Heart left ventricle (tissue), 16 donors: Measurements from ENCODE around the gene SIRT6. TPM values are rescaled to one million over a fixed set of nuclear protein-coding genes. Genes with fewer than 3 reads are reported as not detected.

Experiments used
- ATAC-seq, 4 donors: fragments of 200-7000 bp; cut with Tn5 transposase; one replicate each; pipeline ENCODE4 v1.9.1; 2020 to 2022; ENCODE audit warnings: moderate library complexity in 4 of 4, mild to moderate bottlenecking in 3 of 4, moderate number of reproducible peaks in 1 of 4
- DNase-seq, 5 donors: peaks; one replicate each; pipeline ENCODE4 v3.0.0-alpha.2; 2020
- H3K27ac ChIP-seq, 12 donors: fragments of 200-600 bp; sonication (generic) in 4 of 12; one replicate each; pipeline versions ENCODE4 v1.5.0 to v1.8.0; 2016 to 2022; ENCODE audit warnings: mild to moderate bottlenecking in 2 of 12
- H3K27me3 ChIP-seq, 9 donors: fragments of 200-600 bp; sonication (generic) in 2 of 9; one replicate each; pipeline versions ENCODE4 v1.5.1 to v1.8.0; 2016 to 2022; ENCODE audit warnings: mild to moderate bottlenecking in 3 of 9
- H3K36me3 ChIP-seq, 9 donors: fragments of 200-600 bp; sonication (generic) in 2 of 9; one replicate each; pipeline versions ENCODE4 v1.5.0 to v1.8.0; 2018 to 2022; ENCODE audit warnings: mild to moderate bottlenecking in 2 of 9
- H3K4me1 ChIP-seq, 12 donors: fragments of 200-600 bp; sonication (generic) in 4 of 12; one replicate each; pipeline versions ENCODE4 v1.5.0 to v1.8.0; 2016 to 2022; ENCODE audit warnings: mild to moderate bottlenecking in 3 of 12
- H3K4me3 ChIP-seq, 12 donors: fragments of 200-600 bp; sonication (generic) in 4 of 12; one replicate each; pipeline versions ENCODE4 v1.5.0 to v1.8.0; 2017 to 2022; ENCODE audit warnings: mild to moderate bottlenecking in 9 of 12, moderate library complexity in 4 of 12
- H3K9me3 ChIP-seq, 12 donors: fragments of 200-600 bp; sonication (generic) in 4 of 12; one replicate each; pipeline versions ENCODE4 v1.5.0 to v1.8.0; 2016 to 2022; ENCODE audit warnings: mild to moderate bottlenecking in 1 of 12
- CTCF ChIP-seq, 12 donors: fragments of 200-600 bp; sonication (generic) in 4 of 12; IDR thresholded peaks; one replicate each; pipeline versions ENCODE4 v1.5.0 to v1.8.0; 2018 to 2022; ENCODE audit warnings: antibody characterized with exemption in 12 of 12, mild to moderate bottlenecking in 5 of 12
- POLR2A ChIP-seq, 2 donors: fragments of 450-650 bp; IDR thresholded peaks; one replicate each; pipeline ENCODE4 v1.6.1; 2017; ENCODE audit warnings: antibody characterized with exemption in 2 of 2, mild to moderate bottlenecking in 2 of 2, moderate library complexity in 2 of 2
- WGBS, 4 donors: extraction: QIAGEN DNeasy Blood & Tissue Kit in 2 of 4; methylation state at CpG; one replicate each; pipeline versions ENCODE4 v1.1.5 to v1.1.7; 2013 to 2018; 5-methylcytosine and 5-hydroxymethylcytosine counted together
- intact Hi-C, 10 donors: fragments of 100-400 bp; cut with DNase I; formaldehyde crosslinking; loops; one replicate each; pipeline versions ENCODE4 v1.11.1 to v1.14.2; 2022
- polyA plus RNA-seq, 2 donors: library from polyadenylated mRNA; stranded (reverse); fragments of 200-250 nt; gene quantifications; one replicate each; pipeline ENCODE4 v1.2.3, GENCODE V29; 2013
- total RNA-seq, 9 donors: library from RNA; depleted of rRNA in 2 of 9; stranded (reverse); fragments of >200 nt in 2 of 9; fragmentation: NEBNext Ultra II Directional in 3 of 9; extraction: Animal tissue kit (Norgen Biotek cat#: 25700) in 3 of 9; gene quantifications; one replicate each; pipeline versions ENCODE4 v1.1.0 to v1.2.4, GENCODE V29; 2016 to 2023
- donor health status: ischemic (EF 13 %, LVEDD 7.1; RV severe dilation, severe dysfunction).
- donor health status: healthy with polysubstance abuse.
- donor health status: DM: no; HTN: yes; CAD: no.
- donor health status: DM: no; HTN: no; CAD: no.
- donor health status: ischemic (EF 25% LVEDD 6.9; RV normal size, moderate dysfunction).
- donor health status: ischemic (EF 25% LVEDD 5.7; RV mildly dilated, moderate dysfunction).
- donor health status: healthy.
- donor health status: DM: yes; HTN: yes; CAD: no.
- donor health status: ischemic (EF 35%, LVEDD 5.7; RV mildly dilated, moderate dysfunction).
- donor health status: nonischemic (EF 11% LVEDD 7.7; RV severe dilation, severe dysfunction).
- donor health status: DM: yes; HTN: yes; CAD: no.
- donor health status: PGD.
- donor health status: ischemic (EF 29% LVEDD 5.4; RV normal size, mild dysfunction).
- donor health status: nonischemic (EF 23%, LVEDD 6.1; RV moderate dilation, normal function).

Gene SIRT6
- total and polyA plus RNA-seq, 11 donors = 10.2 to 29.0 (median 13.1) TPM

- TF ChIP-seq CTCF (IDR thresholded peaks at IDR 0.05) (no peak), POLR2A (IDR thresholded peaks at IDR 0.05) (no peak)
- intact Hi-C loops = no loop called here
- no peaks in the 10 kb centered on the region for H3K9me3 ChIP-seq
- H3K36me3 ChIP-seq = no peaks in the 10 kb centered on the region
- no peak overlapping the region for H3K4me3 ChIP-seq
- ATAC-seq (no peak), DNase-seq (no peak)
- no peak overlapping the region for H3K27ac ChIP-seq
- H3K4me1 ChIP-seq = no peaks in the 10 kb centered on the region
- WGBS, 4 donors = 71 to 79% (median 73%) methylated on average over 6 of the region's 6 CpGs
- H3K27me3 ChIP-seq = peaks cover 0 to 44% (median 6%) of the 10 kb centered on the region in 9 donors
Observed at GRCh38 chr19:4157164-4157563, 25.2 kb downstream of the SIRT6 start.

GRCh38 chr19:4154571-4155312 is 27.6 kb downstream of the SIRT6 start:
- TF ChIP-seq CTCF (IDR thresholded peaks at IDR 0.05) = no peak
- no peak for TF ChIP-seq POLR2A (IDR thresholded peaks at IDR 0.05)
- intact Hi-C loops = no loop called here
- Histone ChIP-seq H3K27ac (no peak overlapping the region), H3K4me1 (no peaks in the 10 kb centered on the region), H3K36me3 (no peaks in the 10 kb centered on the region), H3K9me3 (no peaks in the 10 kb centered on the region), H3K27me3 (peaks cover 0 to 41% (median 6%) of the 10 kb centered on the region in 9 donors), H3K4me3 (no peak overlapping the region)
- no peak for DNase-seq
- 70 to 79% (median 72%) methylated on average over 15 to 21 of the region's 21 CpGs for WGBS, 4 donors
- ATAC-seq = no peak

- Histone ChIP-seq H3K27ac (no peak overlapping the region), H3K27me3 (peaks cover 0 to 48% (median 6%) of the 10 kb centered on the region in 9 donors), H3K4me1 (no peaks in the 10 kb centered on the region), H3K36me3 (no peaks in the 10 kb centered on the region), H3K9me3 (no peaks in the 10 kb centered on the region), H3K4me3 (no peak overlapping the region)
- TF ChIP-seq POLR2A (IDR thresholded peaks at IDR 0.05) = no peak
- no peak for TF ChIP-seq CTCF (IDR thresholded peaks at IDR 0.05)
- no peak for ATAC-seq
- intact Hi-C loops = no loop called here
- 80 to 87% (median 83%) methylated on average over 10 of the region's 10 CpGs for WGBS, 4 donors
- DNase-seq = no peak
Observed at GRCh38 chr19:4152241-4152998, 29.9 kb downstream of the SIRT6 start.

- no peak overlapping the region for H3K4me3 ChIP-seq
- no peak for DNase-seq
- H3K27me3 ChIP-seq = peaks cover 0 to 44% (median 6%) of the 10 kb centered on the region in 9 donors
- no peaks in the 10 kb centered on the region for H3K4me1 ChIP-seq
- H3K27ac ChIP-seq = no peak overlapping the region
- no peak for ATAC-seq
- WGBS, 4 donors = 67 to 74% (median 72%) methylated on average over 6 of the region's 6 CpGs
- TF ChIP-seq CTCF (IDR thresholded peaks at IDR 0.05) (no peak), POLR2A (IDR thresholded peaks at IDR 0.05) (no peak)
- intact Hi-C loops = no loop called here
- H3K36me3 ChIP-seq = no peaks in the 10 kb centered on the region
- H3K9me3 ChIP-seq = no peaks in the 10 kb centered on the region
Observed at GRCh38 chr19:4151623-4152022, 30.7 kb downstream of the SIRT6 start.
